ENCODE results near the gene CRYBG2.
A peak's percentile ranks its signal among the peaks of the same experiment; 100 is the strongest.

Gene CRYBG2

GRCh38 chr1:26364956-26365355 is 11.0 kb upstream of the CRYBG2 start:
- no peak for TF ChIP-seq CTCF (conservative IDR thresholded peaks at IDR 0.05)
- TF ChIP-seq ZFX (IDR thresholded peaks at IDR 0.05): no peak
- H3K27ac ChIP-seq: no peak overlapping the region

GRCh38 chr1:26363549-26364448 is 9.9 kb upstream of the CRYBG2 start:
- H3K27ac ChIP-seq: no peak overlapping the region
- TF ChIP-seq ZFX (IDR thresholded peaks at IDR 0.05) (no peak), CTCF (conservative IDR thresholded peaks at IDR 0.05) (peak; percentile 88)

- TF ChIP-seq ZFX (IDR thresholded peaks at IDR 0.05): no peak
- no peak for TF ChIP-seq CTCF (conservative IDR thresholded peaks at IDR 0.05)
- H3K27ac ChIP-seq: no peak overlapping the region
These were observed 8.4 kb upstream of the CRYBG2 start for GRCh38 chr1:26362331-26362730.

- H3K27ac ChIP-seq: no peak overlapping the region
- TF ChIP-seq ZFX (IDR thresholded peaks at IDR 0.05) (no peak), CTCF (conservative IDR thresholded peaks at IDR 0.05) (no peak)
These were observed 7.7 kb upstream of the CRYBG2 start for GRCh38 chr1:26361605-26362122.

- TF ChIP-seq CTCF (conservative IDR thresholded peaks at IDR 0.05) (no peak), ZFX (IDR thresholded peaks at IDR 0.05) (no peak)
- H3K27ac ChIP-seq: no peak overlapping the region
These were observed 7.1 kb upstream of the CRYBG2 start for GRCh38 chr1:26360807-26361604.

GRCh38 chr1:26359981-26360806 is 6.3 kb upstream of the CRYBG2 start:
- no peak overlapping the region for H3K27ac ChIP-seq
- no peak for TF ChIP-seq ZFX (IDR thresholded peaks at IDR 0.05)
- no peak for TF ChIP-seq CTCF (conservative IDR thresholded peaks at IDR 0.05)

Measured in C4-2B (cell line).